Thymus (tissue), 11 donors: ENCODE measurements around the gene RNF214. TPM values are rescaled to one million over a fixed set of nuclear protein-coding genes. Genes with fewer than 3 reads are reported as not detected.

Experiments used
- DNase-seq, 9 donors: peaks; one replicate each; pipeline ENCODE4 v3.0.0-alpha.2; 2013; ENCODE audit warnings: low spot score in 9 of 9, low read depth in 6 of 9, missing footprints in 1 of 9
- H3K27ac ChIP-seq, 2 donors: one replicate each; pipeline ENCODE4 v1.5.1; 2013; ENCODE audit warnings: control low read depth in 1 of 2, low read depth in 1 of 2, low read length in 1 of 2, mild to moderate bottlenecking in 1 of 2, moderate library complexity in 1 of 2
- H3K27me3 ChIP-seq, 2 donors: one replicate each; pipeline ENCODE4 v1.5.1; 2013; ENCODE audit warnings: low read length in 1 of 2; ENCODE audit not compliant: control insufficient read depth in 2 of 2, insufficient read depth in 1 of 2
- H3K36me3 ChIP-seq, 2 donors: one replicate each; pipeline ENCODE4 v1.5.1; 2013; ENCODE audit warnings: low read length in 1 of 2, mild to moderate bottlenecking in 1 of 2, moderate library complexity in 1 of 2; ENCODE audit not compliant: control insufficient read depth in 2 of 2, insufficient read depth in 2 of 2
- H3K4me1 ChIP-seq, 2 donors: one replicate each; pipeline ENCODE4 v1.5.1; 2013; ENCODE audit warnings: low read length in 2 of 2; ENCODE audit not compliant: control insufficient read depth in 2 of 2, insufficient read depth in 2 of 2
- H3K4me3 ChIP-seq, 2 donors: one replicate each; pipeline ENCODE4 v1.5.1; 2013; ENCODE audit warnings: low read length in 2 of 2, control low read depth in 1 of 2, mild to moderate bottlenecking in 1 of 2
- H3K9me3 ChIP-seq, 2 donors: one replicate each; pipeline ENCODE4 v1.5.1; 2013; ENCODE audit warnings: low read length in 1 of 2, mild to moderate bottlenecking in 1 of 2; ENCODE audit not compliant: control insufficient read depth in 2 of 2, insufficient read depth in 1 of 2
- WGBS: extraction: QIAGEN DNeasy Blood & Tissue Kit; methylation state at CpG from one replicate; pipeline ENCODE4 v1.1.7; 2013; 5-methylcytosine and 5-hydroxymethylcytosine counted together
- polyA plus RNA-seq: library from polyadenylated mRNA; stranded (reverse); fragments of 200-250 nt; gene quantifications from one replicate; pipeline ENCODE4 v1.2.3, GENCODE V29; 2013
- total RNA-seq: library from RNA; stranded (reverse); fragments of 120-200 nt; gene quantifications from one replicate; pipeline ENCODE4 v1.2.4, GENCODE V29; 2013
- donor health status: healthy.

The RNF214 gene
- total and polyA plus RNA-seq, 2 donors: 7.1 to 12.0 TPM

- 89% methylated on average over 7 of the region's 7 CpGs for WGBS
- no peaks in the 10 kb centered on the region for H3K36me3 ChIP-seq
Measured at GRCh38 chr11:117309310-117309709, 76.8 kb downstream of the RNF214 start.

GRCh38 chr11:117313091-117313490 is 80.6 kb downstream of the RNF214 start:
- no peak for DNase-seq
- Histone ChIP-seq H3K4me3 (no peak overlapping the region), H3K4me1 (peaks cover 6 to 9% of the 10 kb centered on the region in 2 donors), H3K36me3 (no peaks in the 10 kb centered on the region), H3K9me3 (no peaks in the 10 kb centered on the region), H3K27me3 (peaks cover 4 to 41% of the 10 kb centered on the region in 2 donors), H3K27ac (no peak overlapping the region)
- WGBS: 88% methylated on average over 5 of the region's 5 CpGs

More at GRCh38 chr11:117309310-117309709, 76.8 kb downstream of the RNF214 start:
- peaks cover 0 to 5% of the 10 kb centered on the region in 2 donors for H3K27me3 ChIP-seq
- no peaks in the 10 kb centered on the region for H3K4me1 ChIP-seq
- H3K4me3 ChIP-seq: no peak overlapping the region
- H3K9me3 ChIP-seq: no peaks in the 10 kb centered on the region
- H3K27ac ChIP-seq: no peak overlapping the region
- DNase-seq: no peak

- H3K27ac ChIP-seq: no peak overlapping the region
Measured at GRCh38 chr11:117313828-117314768, 81.6 kb downstream of the RNF214 start.

GRCh38 chr11:117314840-117315239 is 82.4 kb downstream of the RNF214 start:
- 13% methylated on average over 10 of the region's 10 CpGs for WGBS

More at GRCh38 chr11:117313828-117314768, 81.6 kb downstream of the RNF214 start:
- Histone ChIP-seq H3K4me1 (peaks cover 6 to 9% of the 10 kb centered on the region in 2 donors), H3K9me3 (no peaks in the 10 kb centered on the region), H3K36me3 (no peaks in the 10 kb centered on the region), H3K27me3 (peaks cover 4 to 44% of the 10 kb centered on the region in 2 donors), H3K4me3 (no peak overlapping the region)
- 90% methylated on average over 14 of the region's 14 CpGs for WGBS
- DNase-seq: no peak

GRCh38 chr11:117315285-117316196 is 83.1 kb downstream of the RNF214 start:
- Histone ChIP-seq H3K4me3 (peak overlapping the region; percentile 39 to 58), H3K9me3 (no peaks in the 10 kb centered on the region), H3K4me1 (peaks cover 6 to 9% of the 10 kb centered on the region in 2 donors), H3K27me3 (peaks cover 4 to 44% of the 10 kb centered on the region in 2 donors), H3K27ac (peak overlapping the region in 1 of 2 donors; percentile 27), H3K36me3 (no peaks in the 10 kb centered on the region)
- DNase-seq: no peak
- WGBS: 2% methylated on average over 62 of the region's 62 CpGs

More at GRCh38 chr11:117314840-117315239, 82.4 kb downstream of the RNF214 start:
- no peaks in the 10 kb centered on the region for H3K36me3 ChIP-seq
- H3K4me3 ChIP-seq: no peak overlapping the region
- peaks cover 6 to 9% of the 10 kb centered on the region in 2 donors for H3K4me1 ChIP-seq
- DNase-seq: no peak
- no peaks in the 10 kb centered on the region for H3K9me3 ChIP-seq
- H3K27ac ChIP-seq: no peak overlapping the region
- peaks cover 4 to 44% of the 10 kb centered on the region in 2 donors for H3K27me3 ChIP-seq

GRCh38 chr11:117316197-117316961 is 83.9 kb downstream of the RNF214 start, which contains the start of gene BACE1:
TSS of gene BACE1 (minus strand) at chr11:117316256. CDS start at chr11:117315795, 461 bp downstream.
- Histone ChIP-seq H3K27ac (peak within 1 kb of the TSS in 1 of 2 donors; percentile 27), H3K27me3 (peaks cover 4 to 44% of the 10 kb centered on the region in 2 donors), H3K4me3 (peak within 1 kb of the TSS; percentile 39 to 58), H3K4me1 (peaks cover 6 to 9% of the 10 kb centered on the region in 2 donors), H3K9me3 (no peaks in the 10 kb centered on the region), H3K36me3 (no peaks in the 10 kb centered on the region)
- peak in 1 of 9 donors; percentile 28 for DNase-seq
- 16% methylated on average over 29 of the region's 29 CpGs for WGBS

- WGBS: 84% methylated on average over 7 of the region's 7 CpGs
- H3K27me3 ChIP-seq: peaks cover 4 to 44% of the 10 kb centered on the region in 2 donors
- H3K27ac ChIP-seq: no peak overlapping the region
Measured at GRCh38 chr11:117318738-117319137, 86.3 kb downstream of the RNF214 start.

GRCh38 chr11:117319214-117319840 is 86.9 kb downstream of the RNF214 start:
- Histone ChIP-seq H3K4me1 (peaks cover 6 to 9% of the 10 kb centered on the region in 2 donors), H3K9me3 (no peaks in the 10 kb centered on the region), H3K36me3 (no peaks in the 10 kb centered on the region), H3K27ac (no peak overlapping the region), H3K4me3 (no peak overlapping the region), H3K27me3 (peaks cover 4 to 39% of the 10 kb centered on the region in 2 donors)
- no peak for DNase-seq
- 88% methylated on average over 5 of the region's 5 CpGs for WGBS

More at GRCh38 chr11:117318738-117319137, 86.3 kb downstream of the RNF214 start:
- H3K9me3 ChIP-seq: no peaks in the 10 kb centered on the region
- H3K4me3 ChIP-seq: no peak overlapping the region
- no peak for DNase-seq
- H3K36me3 ChIP-seq: no peaks in the 10 kb centered on the region
- H3K4me1 ChIP-seq: peaks cover 6 to 9% of the 10 kb centered on the region in 2 donors
